Neural cell (in vitro differentiated cells): Measurements from ENCODE around the gene CELA2B. TPM values are rescaled to one million over a fixed set of nuclear protein-coding genes. Genes with fewer than 3 reads are reported as not detected.

Experiments used
- H2AFZ ChIP-seq: fragments of 200-600, 300-800 bp; sonication (generic), shearing (Covaris generic); 2 replicates; pipeline ENCODE4 v1.6.0; 2014; ENCODE audit warnings: low read depth, mild to moderate bottlenecking, antibody characterized with exemption, low read length, moderate library complexity
- H3F3A ChIP-seq: fragments of 200-600 bp; shearing (Covaris generic); 2 replicates; pipeline ENCODE4 v1.6.1; 2016; ENCODE audit warnings: mild to moderate bottlenecking, moderate library complexity, mixed read lengths, antibody characterized with exemption, low read length; ENCODE audit not compliant: insufficient read depth, poor library complexity, severe bottlenecking
- H3K27ac ChIP-seq: fragments of 200-600, 300-800 bp; sonication (generic), shearing (Covaris generic); 2 replicates; pipeline ENCODE4 v1.5.1; 2014; ENCODE audit warnings: mild to moderate bottlenecking, low read length, moderate library complexity
- H3K27me3 ChIP-seq: fragments of 300-800, 200-600 bp; sonication (generic), shearing (Covaris generic); 2 replicates; pipeline ENCODE4 v1.6.0; 2014; ENCODE audit warnings: mild to moderate bottlenecking, low read depth, low read length, moderate library complexity; ENCODE audit not compliant: insufficient read depth
- H3K36me3 ChIP-seq: fragments of 300-800, 200-600 bp; sonication (generic), shearing (Covaris generic); 2 replicates; pipeline ENCODE4 v1.5.1; 2014; ENCODE audit warnings: mild to moderate bottlenecking, antibody characterized with exemption, low read length, moderate library complexity; ENCODE audit not compliant: insufficient read depth
- H3K4me2 ChIP-seq: fragments of 300-800, 200-600 bp; sonication (generic), shearing (Covaris generic); 2 replicates; pipeline ENCODE4 v1.6.0; 2014; ENCODE audit warnings: mild to moderate bottlenecking, low read length
- H3K4me3 ChIP-seq: fragments of 300-800, 200-600 bp; sonication (generic), shearing (Covaris generic); 2 replicates; pipeline ENCODE4 v1.5.1; 2014; ENCODE audit warnings: mild to moderate bottlenecking, low read length, moderate library complexity
- H3K79me2 ChIP-seq: fragments of 200-600 bp; shearing (Covaris generic); replicated peaks from 2 replicates; pipeline ENCODE4 v1.6.0; 2014; ENCODE audit warnings: mild to moderate bottlenecking, low read length, moderate library complexity; ENCODE audit not compliant: insufficient read depth
- H3K9ac ChIP-seq: fragments of 300-800, 200-600 bp; sonication (generic), shearing (Covaris generic); 2 replicates; pipeline ENCODE4 v1.6.1; 2016; ENCODE audit warnings: mild to moderate bottlenecking, low read length, mixed read lengths
- H3K9me2 ChIP-seq: fragments of 200-600 bp; shearing (Covaris generic); 2 replicates; pipeline ENCODE4 v1.6.1; 2016; ENCODE audit warnings: mild to moderate bottlenecking, low read length, mixed read lengths; ENCODE audit not compliant: insufficient read depth
- H3K9me3 ChIP-seq: fragments of 200-600, 300-800 bp; sonication (generic), shearing (Covaris generic); 2 replicates; pipeline ENCODE4 v1.6.1; 2016; ENCODE audit warnings: mild to moderate bottlenecking, mixed run types, low read length, moderate library complexity, mixed read lengths
- H4K20me1 ChIP-seq: fragments of 200-600 bp; shearing (Covaris generic); 2 replicates; pipeline ENCODE4 v1.6.1; 2016; ENCODE audit warnings: mild to moderate bottlenecking, mixed run types; ENCODE audit not compliant: insufficient read depth
- CTCF ChIP-seq: fragments of 450-650 bp; IDR thresholded peaks from 2 replicates; pipeline ENCODE4 v1.5.1; 2014; ENCODE audit warnings: antibody characterized with exemption, mild to moderate bottlenecking, moderate library complexity; ENCODE audit not compliant: poor library complexity, severe bottlenecking
- EP300 ChIP-seq: fragments of 450-650 bp; conservative IDR thresholded peaks from 2 replicates; pipeline ENCODE4 v1.6.1; 2014; ENCODE audit warnings: antibody characterized with exemption, mild to moderate bottlenecking, moderate library complexity; ENCODE audit not compliant: poor library complexity, severe bottlenecking
- EZH2 ChIP-seq: fragments of 200-600, 300-800 bp; shearing (Covaris generic), sonication (generic); IDR thresholded peaks from 2 replicates; pipeline ENCODE4 v1.6.1; 2014; ENCODE audit warnings: antibody characterized with exemption, low read length, borderline replicate concordance, mild to moderate bottlenecking; ENCODE audit not compliant: insufficient read depth, poor library complexity, severe bottlenecking
- MXI1 ChIP-seq: fragments of 450-650 bp; conservative IDR thresholded peaks from 2 replicates; pipeline ENCODE4 v1.6.1; 2014; ENCODE audit warnings: antibody characterized with exemption, mild to moderate bottlenecking; ENCODE audit not compliant: poor library complexity, severe bottlenecking
- POLR2AphosphoS5 ChIP-seq: IDR thresholded peaks from 2 replicates; pipeline ENCODE4 v1.6.1; 2012
- RAD21 ChIP-seq: fragments of 450-650 bp; conservative IDR thresholded peaks from 2 replicates; pipeline ENCODE4 v1.6.1; 2014; ENCODE audit warnings: antibody characterized with exemption, mild to moderate bottlenecking, moderate library complexity
- REST ChIP-seq: IDR thresholded peaks from 2 replicates; pipeline ENCODE4 v1.6.1; 2012; ENCODE audit warnings: borderline replicate concordance
- SMC3 ChIP-seq: fragments of 450-650 bp; conservative IDR thresholded peaks from 2 replicates; pipeline ENCODE4 v1.6.1; 2014; ENCODE audit warnings: antibody characterized with exemption, mild to moderate bottlenecking, moderate library complexity; ENCODE audit not compliant: poor library complexity
- TAF1 ChIP-seq: IDR thresholded peaks from 2 replicates; pipeline ENCODE4 v1.6.1; 2012; ENCODE audit warnings: low read depth
- polyA plus RNA-seq: library from polyadenylated mRNA; depleted of rRNA; stranded (reverse); fragments of >200 nt; gene quantifications from 2 replicates; pipeline ENCODE4 v1.2.3, GENCODE V29; 2014

The CELA2B gene
- polyA plus RNA-seq, 1 donor from 2014 or later = not detected

- Histone ChIP-seq H3K27ac (no peak overlapping the region), H3K79me2 (no peaks in the 10 kb centered on the region), H4K20me1 (no peaks in the 10 kb centered on the region), H3K4me2 (no peak overlapping the region), H3K36me3 (no peaks in the 10 kb centered on the region), H3K27me3 (no peaks in the 10 kb centered on the region), H3K9me3 (no peaks in the 10 kb centered on the region), H3K4me3 (no peak overlapping the region), H3F3A (no peaks in the 10 kb centered on the region), H2AFZ (no peak overlapping the region), H3K9ac (no peak overlapping the region), H3K9me2 (no peaks in the 10 kb centered on the region)
- TF ChIP-seq POLR2AphosphoS5 = no peak
- TF ChIP-seq EZH2 = no peak
- TF ChIP-seq EP300 = no peak
- no peak for TF ChIP-seq TAF1
- no peak for TF ChIP-seq MXI1
Measured at GRCh38 chr1:15504436-15504835, 28.5 kb downstream of the CELA2B start.

- no peaks in the 10 kb centered on the region for H3K27me3 ChIP-seq
- no peak overlapping the region for H2AFZ ChIP-seq
- no peaks in the 10 kb centered on the region for H4K20me1 ChIP-seq
- no peaks in the 10 kb centered on the region for H3K9me2 ChIP-seq
- H3K9ac ChIP-seq = no peak overlapping the region
- H3F3A ChIP-seq = no peaks in the 10 kb centered on the region
- H3K9me3 ChIP-seq = no peaks in the 10 kb centered on the region
- no peak overlapping the region for H3K4me3 ChIP-seq
- H3K27ac ChIP-seq = no peak overlapping the region
- no peak overlapping the region for H3K4me2 ChIP-seq
- H3K36me3 ChIP-seq = no peaks in the 10 kb centered on the region
- TF ChIP-seq SMC3 (no peak), RAD21 (no peak), EZH2 (no peak), REST (no peak), CTCF (no peak), POLR2AphosphoS5 (no peak), TAF1 (no peak), MXI1 (no peak)
- no peaks in the 10 kb centered on the region for H3K79me2 ChIP-seq
Measured at GRCh38 chr1:15506831-15507230, 30.9 kb downstream of the CELA2B start.

GRCh38 chr1:15507278-15507677 lies 31.4 kb downstream of the CELA2B start:
- Histone ChIP-seq H3K36me3 (no peaks in the 10 kb centered on the region), H3K9ac (no peak overlapping the region), H4K20me1 (no peaks in the 10 kb centered on the region), H3F3A (no peaks in the 10 kb centered on the region), H3K27me3 (no peaks in the 10 kb centered on the region), H2AFZ (no peak overlapping the region), H3K27ac (no peak overlapping the region), H3K79me2 (no peaks in the 10 kb centered on the region), H3K4me3 (no peak overlapping the region), H3K4me2 (no peak overlapping the region), H3K9me2 (no peaks in the 10 kb centered on the region), H3K9me3 (no peaks in the 10 kb centered on the region)
- TF ChIP-seq SMC3 (no peak), CTCF (no peak), EZH2 (no peak), RAD21 (no peak), REST (no peak), TAF1 (no peak), POLR2AphosphoS5 (no peak), EP300 (no peak), MXI1 (no peak)
